ENCODE measurements around the gene PROX1. TPM values are rescaled to one million over a fixed set of nuclear protein-coding genes. Genes with fewer than 3 reads are reported as not detected.

Gene PROX1
- total and polyA plus RNA-seq, 2 of the 4 experiments (the other 2 are of a cell fraction) = under 0.01 to 0.02 TPM

DNA sequence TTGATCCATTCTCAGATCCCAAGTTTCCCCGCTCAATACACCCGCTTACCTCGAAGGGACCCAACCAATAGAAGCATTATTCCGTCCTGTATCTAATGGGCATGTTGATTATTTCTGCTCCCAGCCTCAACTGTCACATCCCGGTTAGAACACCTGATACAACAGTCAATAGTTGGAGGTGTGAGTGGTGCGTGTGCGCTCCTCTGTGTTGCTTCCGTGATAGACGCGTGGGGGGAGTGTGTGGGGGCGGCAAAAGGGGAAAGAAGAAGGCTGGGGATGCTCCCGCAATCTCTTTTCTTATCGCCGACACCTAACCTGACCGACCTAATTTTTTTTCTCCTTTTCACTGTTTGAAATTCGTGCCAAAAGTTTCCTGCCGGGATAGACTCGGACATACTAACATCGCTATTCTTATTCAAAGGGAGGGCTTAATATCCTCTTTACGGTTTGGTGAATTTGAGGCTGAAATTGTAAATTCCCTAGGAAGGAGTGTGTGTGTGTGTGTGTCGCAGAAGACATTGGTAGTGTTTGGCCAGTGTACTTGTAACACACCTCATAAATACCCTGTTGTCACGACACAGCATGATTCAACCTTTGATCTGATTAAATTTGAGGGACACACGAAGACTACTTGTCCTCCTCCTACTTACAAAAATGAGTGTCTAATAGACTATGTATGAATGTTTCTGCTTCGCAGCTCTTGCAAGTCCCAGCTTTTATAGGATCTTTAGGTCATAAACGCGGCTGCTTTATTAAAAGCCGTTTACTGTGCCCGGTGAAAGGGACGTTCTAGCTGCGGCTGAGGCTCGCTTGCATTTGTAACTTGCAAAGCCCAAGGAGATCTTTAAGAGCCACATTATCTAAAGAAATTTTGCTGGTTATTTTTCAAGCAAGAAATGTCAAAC is 1.5 kb upstream of the PROX1 start:
- POLR2A ChIA-PET (ENCODE audit: unreplicated experiment) = no interaction called here
- CTCF ChIA-PET = no interaction called here
- no peak overlapping the region for H3K4me2 ChIP-seq (ENCODE audit: low read depth, low read length)

More for the DNA sequence above, 1.5 kb upstream of the PROX1 start:
- peaks cover 3% of the 10 kb centered on the region; the same call in 1 of the 2 replicates for H3K9me3 ChIP-seq (ENCODE audit: control insufficient read depth, insufficient read depth, low read length)
- H4K8ac ChIP-seq (ENCODE audit: low read depth in 2 of 2, low read length in 2 of 2) = no peak overlapping the region
- no peak overlapping the region for H2AFZ ChIP-seq (replicated peaks; ENCODE audit: low read length, poor library complexity)
- H3K4me1 ChIP-seq (ENCODE audit: control insufficient read depth, insufficient read depth, low read length) = peaks cover 3% of the 10 kb centered on the region; the same call in 1 of the 2 replicates
- H3K4me3 ChIP-seq (ENCODE audit: insufficient read depth, low read depth, low read length) = no peak overlapping the region
- H3K14ac ChIP-seq (replicated peaks; ENCODE audit: low read depth, low read length) = no peak overlapping the region
- TF ChIP-seq SMC3 (IDR thresholded peaks at IDR 0.05; ENCODE audit: low read depth, low read length) (no peak), MAFK (IDR thresholded peaks at IDR 0.05; ENCODE audit: low read depth, low read length) (no peak), CHD1 (IDR thresholded peaks at IDR 0.05; ENCODE audit: low read depth, low read length) (no peak), MAZ (IDR thresholded peaks at IDR 0.05; ENCODE audit: borderline replicate concordance, low read depth, low read length) (no peak), FOS (IDR thresholded peaks at IDR 0.05; ENCODE audit: low read depth, low read length) (no peak), RAD21 (IDR thresholded peaks at IDR 0.05; ENCODE audit: low read length) (no peak), RFX5 (IDR thresholded peaks at IDR 0.05; ENCODE audit: low read depth, low read length) (no peak), MXI1 (IDR thresholded peaks at IDR 0.05; ENCODE audit: borderline replicate concordance, low read depth, low read length) (no peak), NFE2L2 (IDR thresholded peaks at IDR 0.05; ENCODE audit: low read depth, low read length) (no peak), POLR2A (IDR thresholded peaks at IDR 0.05; ENCODE audit: low read depth, low read length) (no peak)
- TF ChIP-seq, protein P1, sequence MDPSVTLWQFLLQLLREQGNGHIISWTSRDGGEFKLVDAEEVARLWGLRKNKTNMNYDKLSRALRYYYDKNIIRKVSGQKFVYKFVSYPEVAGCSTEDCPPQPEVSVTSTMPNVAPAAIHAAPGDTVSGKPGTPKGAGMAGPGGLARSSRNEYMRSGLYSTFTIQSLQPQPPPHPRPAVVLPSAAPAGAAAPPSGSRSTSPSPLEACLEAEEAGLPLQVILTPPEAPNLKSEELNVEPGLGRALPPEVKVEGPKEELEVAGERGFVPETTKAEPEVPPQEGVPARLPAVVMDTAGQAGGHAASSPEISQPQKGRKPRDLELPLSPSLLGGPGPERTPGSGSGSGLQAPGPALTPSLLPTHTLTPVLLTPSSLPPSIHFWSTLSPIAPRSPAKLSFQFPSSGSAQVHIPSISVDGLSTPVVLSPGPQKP (IDR thresholded peaks at IDR 0.05; ENCODE audit: borderline replicate concordance, low read depth, low read length) = no peak
- TF ChIP-seq, protein P2, sequence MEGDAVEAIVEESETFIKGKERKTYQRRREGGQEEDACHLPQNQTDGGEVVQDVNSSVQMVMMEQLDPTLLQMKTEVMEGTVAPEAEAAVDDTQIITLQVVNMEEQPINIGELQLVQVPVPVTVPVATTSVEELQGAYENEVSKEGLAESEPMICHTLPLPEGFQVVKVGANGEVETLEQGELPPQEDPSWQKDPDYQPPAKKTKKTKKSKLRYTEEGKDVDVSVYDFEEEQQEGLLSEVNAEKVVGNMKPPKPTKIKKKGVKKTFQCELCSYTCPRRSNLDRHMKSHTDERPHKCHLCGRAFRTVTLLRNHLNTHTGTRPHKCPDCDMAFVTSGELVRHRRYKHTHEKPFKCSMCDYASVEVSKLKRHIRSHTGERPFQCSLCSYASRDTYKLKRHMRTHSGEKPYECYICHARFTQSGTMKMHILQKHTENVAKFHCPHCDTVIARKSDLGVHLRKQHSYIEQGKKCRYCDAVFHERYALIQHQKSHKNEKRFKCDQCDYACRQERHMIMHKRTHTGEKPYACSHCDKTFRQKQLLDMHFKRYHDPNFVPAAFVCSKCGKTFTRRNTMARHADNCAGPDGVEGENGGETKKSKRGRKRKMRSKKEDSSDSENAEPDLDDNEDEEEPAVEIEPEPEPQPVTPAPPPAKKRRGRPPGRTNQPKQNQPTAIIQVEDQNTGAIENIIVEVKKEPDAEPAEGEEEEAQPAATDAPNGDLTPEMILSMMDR (conservative IDR thresholded peaks at IDR 0.05; ENCODE audit: low read depth, low read length) = no peak
- H2AK9ac ChIP-seq (replicated peaks; ENCODE audit: low read depth, low read length, poor library complexity) = no peak overlapping the region
- ATAC-seq (ENCODE audit: low read depth) (no peak), DNase-seq (no peak)
- H3K9me1 ChIP-seq (ENCODE audit: insufficient read depth, low read length) = peaks cover 4% of the 10 kb centered on the region; the same call in 1 of the 2 replicates
- H4K5ac ChIP-seq (ENCODE audit: low read depth, low read length) = no peak overlapping the region
- H3K9ac ChIP-seq (ENCODE audit: low read depth, low read length) = no peak overlapping the region
- no peak overlapping the region for H4K91ac ChIP-seq (ENCODE audit: insufficient read depth, low read depth, low read length)
- no TSS peak for BruUV-seq (replicated peaks)
- no peak overlapping the region for H2BK20ac ChIP-seq (ENCODE audit: low read depth, low read length)
- H3K4ac ChIP-seq (ENCODE audit: low read depth, low read length) = no peak overlapping the region
- 6% methylated on average over 3 of the region's 31 CpGs; no CpG with 5 or more reads in 1 of the 2 experiments for WGBS, 2 experiments (ENCODE audit: extremely low coverage in 2 of 2, insufficient read length in 1 of 2)
- intact Hi-C loops (cut with micrococcal nuclease) = loop anchor here (5.0 kb wide), 2 partner anchors 136 to 744 kb away; no protein-coding TSS in a partner anchor
- H4K20me1 ChIP-seq (ENCODE audit: insufficient read depth, low read length) = no peaks in the 10 kb centered on the region
- H3K27me3 ChIP-seq (ENCODE audit: control insufficient read depth, insufficient read depth, low read length) = peaks cover 67% of the 10 kb centered on the region
- no peaks in the 10 kb centered on the region for H3K79me1 ChIP-seq (ENCODE audit: low read depth in 1 of 2, low read length in 2 of 2)
- in situ Hi-C loops (cut with MboI; ENCODE audit: low sequenced_read_pairs) = no loop called here
- H3K56ac ChIP-seq (ENCODE audit: extremely low read depth, insufficient read depth, low read length) = no peak overlapping the region
- dilution Hi-C loops (cut with HindIII; ENCODE audit: low sequenced_read_pairs, unreplicated experiment) = no loop called here
- no peak overlapping the region for H2BK5ac ChIP-seq (ENCODE audit: low read depth, low read length, poor library complexity, severe bottlenecking)
- no peak overlapping the region for H3K27ac ChIP-seq (ENCODE audit: insufficient read depth, low read length)
- no peak overlapping the region for H3K18ac ChIP-seq (ENCODE audit: low read depth, low read length)
- H3K36me3 ChIP-seq (ENCODE audit: control insufficient read depth, insufficient read depth, low read length) = no peaks in the 10 kb centered on the region
- H2BK120ac ChIP-seq (ENCODE audit: low read depth, low read length) = no peak overlapping the region
- no peak overlapping the region for H3K23ac ChIP-seq (ENCODE audit: low read depth, low read length)
- H2AK5ac ChIP-seq (ENCODE audit: low read depth, low read length) = no peak overlapping the region
- no peak overlapping the region for H2BK15ac ChIP-seq (ENCODE audit: low read depth, low read length)

Data from IMR-90 (cell line).